ENCODE results near the gene EZH1. TPM values are rescaled to one million over a fixed set of nuclear protein-coding genes. Genes with fewer than 3 reads are reported as not detected.
"Not testable (repeated sequence)": the region's sequence is repeated elsewhere in the genome, so short reads cannot be mapped to it uniquely, and the experiment has no call there.

EZH1 gene
- total and polyA plus RNA-seq, 2 experiments from 2014 or later: 22.4 to 22.8 TPM

DNA sequence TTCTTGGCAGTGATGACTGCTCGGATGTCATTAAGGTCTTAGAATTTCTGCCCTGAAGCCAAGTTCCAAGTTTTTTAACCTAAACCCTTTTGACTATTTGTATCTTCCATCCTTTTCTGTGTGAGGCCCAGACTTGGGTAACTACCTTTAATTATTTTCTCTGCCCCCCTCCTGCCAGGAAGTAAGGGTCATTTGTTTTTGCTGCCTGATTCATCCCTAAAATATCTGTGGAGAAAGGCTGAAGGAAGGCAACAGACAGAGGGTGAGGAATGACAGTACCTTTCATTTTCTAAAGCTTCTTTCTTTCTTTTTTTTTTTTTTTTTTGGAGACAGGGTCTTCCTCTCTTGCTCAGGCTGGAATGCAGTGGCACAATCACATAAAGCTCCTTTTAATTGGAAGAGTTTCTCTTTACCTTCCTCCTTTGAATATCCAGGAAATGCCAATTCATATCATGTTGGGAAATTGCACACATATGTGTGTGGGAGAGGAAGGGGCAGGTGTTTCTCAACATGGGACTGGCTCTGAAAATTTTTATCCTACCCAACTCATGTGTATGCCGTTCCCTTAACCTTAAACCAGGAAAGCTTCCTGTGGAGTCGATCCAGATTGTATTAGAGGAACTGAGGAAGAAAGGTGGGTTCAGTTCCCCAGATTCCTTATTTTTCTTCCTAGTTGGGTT, 29.4 kb upstream of the EZH1 start:
- Histone ChIP-seq H2AFZ (peak overlapping the region; percentile 97), H3K4me1 (ENCODE audit: insufficient read depth) (peaks cover 16% of the 10 kb centered on the region), H3K27ac (peak overlapping the region; percentile 66), H3K27me3 (replicated peaks; ENCODE audit: insufficient read depth) (no peaks in the 10 kb centered on the region), H3F3A (ENCODE audit: insufficient read depth) (peaks cover 21% of the 10 kb centered on the region; the same call in 1 of the 2 replicates), H3K9me3 (ENCODE audit: low read depth) (no peaks in the 10 kb centered on the region), H3K9me2 (ENCODE audit: insufficient read depth) (no peaks in the 10 kb centered on the region), H3K4me3 (peak overlapping the region; percentile 93), H3K36me3 (ENCODE audit: low read depth) (peaks cover 7% of the 10 kb centered on the region; the same call in 1 of the 2 replicates), H4K20me1 (ENCODE audit: insufficient read depth) (no peaks in the 10 kb centered on the region), H3K9ac (peak overlapping the region; percentile 89), H3K79me2 (ENCODE audit: insufficient read depth) (peaks cover 11% of the 10 kb centered on the region; the same call in 1 of the 2 replicates), H3K4me2 (ENCODE audit: unreplicated experiment) (peak overlapping the region; percentile 85)
- WGBS, 2 experiments (ENCODE audit: low coverage in 1 of 2, low lambda C conversion rate in 2 of 2, missing lambda C conversion rate in 2 of 2): 52 to 54% methylated on average over 3 of the region's 3 CpGs
- peak; percentile 58 for DNase-seq
- in situ Hi-C loops (cut with MboI): no loop called here
- no peak for TF ChIP-seq EZH2phosphoT487 (IDR thresholded peaks at IDR 0.05; ENCODE audit: insufficient read depth, low read depth)
- no peak for TF ChIP-seq EZH2 (IDR thresholded peaks at IDR 0.05; ENCODE audit: insufficient read depth, poor library complexity, severe bottlenecking)

DNA sequence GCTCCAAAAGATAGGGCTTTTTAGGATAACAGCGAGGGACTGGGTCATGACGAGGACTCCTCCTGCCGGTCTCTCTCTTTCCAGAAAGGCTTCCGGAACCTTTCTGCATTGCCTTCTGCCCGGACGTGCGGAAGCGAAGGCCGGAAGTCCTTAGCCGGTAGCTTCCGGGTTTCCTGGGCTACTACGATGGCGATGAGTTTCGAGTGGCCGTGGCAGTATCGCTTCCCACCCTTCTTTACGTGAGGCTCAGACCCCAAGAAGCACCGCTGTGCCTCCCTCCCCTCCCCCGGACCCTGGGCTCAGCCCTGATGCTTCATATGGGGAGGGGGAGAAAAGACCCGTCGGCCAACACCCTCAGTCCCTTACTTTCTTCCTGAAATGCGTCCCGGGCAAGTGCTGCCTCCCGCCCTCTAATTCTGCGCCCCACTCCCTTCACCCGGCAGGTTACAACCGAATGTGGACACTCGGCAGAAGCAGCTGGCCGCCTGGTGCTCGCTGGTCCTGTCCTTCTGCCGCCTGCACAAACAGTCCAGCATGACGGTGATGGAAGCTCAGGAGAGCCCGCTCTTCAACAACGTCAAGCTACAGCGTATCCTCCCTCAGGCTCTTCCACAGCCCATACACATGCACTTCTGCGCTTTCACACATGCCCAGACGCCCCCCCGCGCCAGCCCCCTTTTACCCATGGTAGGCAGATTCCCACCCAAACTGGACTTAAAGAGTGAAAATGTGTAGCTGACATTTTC, 28.6 kb upstream of the EZH1 start, which contains the start of gene VPS25:
TSS of gene VPS25 (plus strand) at position 160 of the 746 bp plus-strand sequence. CDS start at position 187, 27 bp downstream.
- H3K9me2 ChIP-seq (ENCODE audit: insufficient read depth): no peaks in the 10 kb centered on the region
- peak within 1 kb of the TSS; percentile 93 for H3K4me3 ChIP-seq
- peak; percentile 94 for DNase-seq
- peak within 1 kb of the TSS; percentile 66 for H3K27ac ChIP-seq
- peaks cover 7% of the 10 kb centered on the region; the same call in 1 of the 2 replicates for H3K36me3 ChIP-seq (ENCODE audit: low read depth)
- no peaks in the 10 kb centered on the region for H4K20me1 ChIP-seq (ENCODE audit: insufficient read depth)
- in situ Hi-C loops (cut with MboI): no loop called here
- H3K79me2 ChIP-seq (ENCODE audit: insufficient read depth): peaks cover 11% of the 10 kb centered on the region; the same call in 1 of the 2 replicates
- peak within 1 kb of the TSS; percentile 89 for H3K9ac ChIP-seq
- H3K4me1 ChIP-seq (ENCODE audit: insufficient read depth): peaks cover 16% of the 10 kb centered on the region
- H3K27me3 ChIP-seq (replicated peaks; ENCODE audit: insufficient read depth): no peaks in the 10 kb centered on the region
- H2AFZ ChIP-seq: peak within 1 kb of the TSS; percentile 97
- H3K4me2 ChIP-seq (ENCODE audit: unreplicated experiment): peak within 1 kb of the TSS; percentile 85
- TF ChIP-seq EZH2phosphoT487 (IDR thresholded peaks at IDR 0.05; ENCODE audit: insufficient read depth, low read depth) (no peak), EZH2 (IDR thresholded peaks at IDR 0.05; ENCODE audit: insufficient read depth, poor library complexity, severe bottlenecking) (no peak)
- H3K9me3 ChIP-seq (ENCODE audit: low read depth): no peaks in the 10 kb centered on the region
- peaks cover 16% of the 10 kb centered on the region; the same call in 1 of the 2 replicates for H3F3A ChIP-seq (ENCODE audit: insufficient read depth)
- WGBS, 2 experiments (ENCODE audit: low coverage in 1 of 2, low lambda C conversion rate in 2 of 2, missing lambda C conversion rate in 2 of 2): 1 to 2% methylated on average over 36 to 39 of the region's 39 CpGs

DNA sequence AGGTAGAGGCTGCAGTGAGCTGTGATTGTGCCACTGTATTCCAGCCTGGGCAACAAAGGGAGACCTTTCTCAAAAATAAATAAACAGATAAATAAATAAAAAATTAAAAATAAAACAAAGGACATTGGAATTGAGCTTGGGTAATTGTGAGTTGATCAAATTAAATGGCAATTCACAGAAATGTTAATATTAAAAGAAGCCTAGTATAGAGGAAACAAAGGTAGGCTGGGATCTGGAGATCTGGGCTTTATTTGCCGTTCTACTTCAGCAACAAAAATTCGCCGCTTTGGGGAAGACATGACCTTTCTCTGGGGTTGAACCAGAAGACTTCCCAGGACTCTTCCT, 28.1 kb upstream of the EZH1 start:
- Histone ChIP-seq H3K36me3 (ENCODE audit: low read depth) (peaks cover 7% of the 10 kb centered on the region; the same call in 1 of the 2 replicates), H3K27ac (peak overlapping the region; percentile 66), H3K9me3 (ENCODE audit: low read depth) (no peaks in the 10 kb centered on the region), H4K20me1 (ENCODE audit: insufficient read depth) (no peaks in the 10 kb centered on the region), H3K27me3 (replicated peaks; ENCODE audit: insufficient read depth) (no peaks in the 10 kb centered on the region), H3K9me2 (ENCODE audit: insufficient read depth) (no peaks in the 10 kb centered on the region), H3F3A (ENCODE audit: insufficient read depth) (peaks cover 16% of the 10 kb centered on the region; the same call in 1 of the 2 replicates), H3K79me2 (ENCODE audit: insufficient read depth) (peaks cover 11% of the 10 kb centered on the region; the same call in 1 of the 2 replicates), H2AFZ (peak overlapping the region; percentile 97), H3K4me3 (peak overlapping the region; percentile 93), H3K9ac (peak overlapping the region; percentile 89), H3K4me2 (ENCODE audit: unreplicated experiment) (peak overlapping the region; percentile 85), H3K4me1 (ENCODE audit: insufficient read depth) (peaks cover 16% of the 10 kb centered on the region)
- in situ Hi-C loops (cut with MboI): no loop called here
- TF ChIP-seq EZH2phosphoT487 (IDR thresholded peaks at IDR 0.05; ENCODE audit: insufficient read depth, low read depth) (no peak), EZH2 (IDR thresholded peaks at IDR 0.05; ENCODE audit: insufficient read depth, poor library complexity, severe bottlenecking) (no peak)
- 1 to 2% methylated on average over 3 of the region's 3 CpGs for WGBS, 2 experiments (ENCODE audit: low coverage in 1 of 2, low lambda C conversion rate in 2 of 2, missing lambda C conversion rate in 2 of 2)
- no peak for DNase-seq

DNA sequence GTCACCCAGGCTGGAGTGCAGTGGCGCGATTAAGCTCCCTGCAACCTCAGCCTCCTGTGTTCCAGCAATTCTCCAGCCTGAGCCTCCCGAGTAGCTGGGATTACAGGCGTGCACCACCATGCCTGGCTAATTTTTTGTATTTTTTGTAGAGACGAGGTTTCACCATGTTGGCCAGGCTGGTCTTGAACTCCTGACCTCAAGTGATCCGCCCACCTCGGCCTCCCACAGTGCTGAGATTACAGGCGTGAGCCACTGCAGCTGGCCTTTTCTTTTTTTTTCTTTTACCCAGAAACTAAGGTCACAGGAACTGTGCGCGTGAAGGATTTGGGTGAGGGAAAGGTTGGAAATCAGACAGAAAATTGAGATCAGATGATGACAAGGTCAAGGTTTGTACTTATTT, 25.1 kb upstream of the EZH1 start:
- DNase-seq; H3K4me3 ChIP-seq; H3K4me1 ChIP-seq (ENCODE audit: insufficient read depth); H3K27ac ChIP-seq; H4K20me1 ChIP-seq (ENCODE audit: insufficient read depth); H3K9ac ChIP-seq; H3K27me3 ChIP-seq (replicated peaks; ENCODE audit: insufficient read depth); in situ Hi-C loops (cut with MboI); H3K79me2 ChIP-seq (ENCODE audit: insufficient read depth); H3K36me3 ChIP-seq (ENCODE audit: low read depth); H2AFZ ChIP-seq; H3K4me2 ChIP-seq (ENCODE audit: unreplicated experiment); H3K9me3 ChIP-seq (ENCODE audit: low read depth); H3K9me2 ChIP-seq (ENCODE audit: insufficient read depth): not testable (repeated sequence)
- H3F3A ChIP-seq (ENCODE audit: insufficient read depth): peaks cover 13% of the 10 kb centered on the region; the same call in 1 of the 2 replicates
- WGBS, 2 experiments (ENCODE audit: low coverage in 1 of 2, low lambda C conversion rate in 2 of 2, missing lambda C conversion rate in 2 of 2): 73 to 75% methylated on average over 10 of the region's 10 CpGs

DNA sequence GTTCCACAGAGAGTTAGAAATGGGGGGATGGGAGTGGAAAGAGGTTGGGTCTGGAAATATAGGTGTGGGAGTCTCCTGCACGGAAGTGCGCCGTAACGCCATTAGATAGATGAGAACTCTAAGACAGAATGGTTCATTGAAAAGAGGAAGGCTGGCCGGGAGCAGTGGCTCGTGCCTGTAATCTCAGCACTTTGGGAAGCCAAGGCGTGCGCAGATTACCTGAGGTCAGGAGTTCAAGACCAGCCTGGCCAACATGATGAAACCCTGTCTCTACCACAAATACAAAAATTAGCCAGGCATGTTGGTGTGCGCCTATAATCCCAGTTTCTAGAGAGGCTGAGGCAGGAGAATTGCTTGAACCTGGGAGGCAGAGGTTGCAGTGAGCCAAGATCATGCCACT, 23.2 kb upstream of the EZH1 start:
- H3K4me3 ChIP-seq; H3K9ac ChIP-seq; H2AFZ ChIP-seq; H3K27ac ChIP-seq; H3K4me1 ChIP-seq (ENCODE audit: insufficient read depth); H3K4me2 ChIP-seq (ENCODE audit: unreplicated experiment); H4K20me1 ChIP-seq (ENCODE audit: insufficient read depth); DNase-seq; H3K27me3 ChIP-seq (replicated peaks; ENCODE audit: insufficient read depth); H3K36me3 ChIP-seq (ENCODE audit: low read depth); in situ Hi-C loops (cut with MboI); H3K9me3 ChIP-seq (ENCODE audit: low read depth); H3K9me2 ChIP-seq (ENCODE audit: insufficient read depth); H3F3A ChIP-seq (ENCODE audit: insufficient read depth); H3K79me2 ChIP-seq (ENCODE audit: insufficient read depth): not testable (repeated sequence)
- WGBS, 2 experiments (ENCODE audit: low coverage in 1 of 2, low lambda C conversion rate in 2 of 2, missing lambda C conversion rate in 2 of 2): 69% methylated on average over 9 of the region's 9 CpGs

Data from GM23248 (cell line).